CD8-positive, alpha-beta memory T cell (primary cell): ENCODE results near the gene CREG2. TPM values are rescaled to one million over a fixed set of nuclear protein-coding genes. Genes with fewer than 3 reads are reported as not detected.
"Not testable (repeated sequence)": the region's sequence is repeated elsewhere in the genome, so short reads cannot be mapped to it uniquely, and the experiment has no call there.

ENCODE experiments used
- CTCF ChIA-PET: fragments of 350-600 bp; sonication (Branson Sonifier 250); formaldehyde crosslinking; loops from one replicate; lab custom pipeline; 2021; ENCODE audit warnings: antibody characterized with exemption; lab: Charles Lee
- POLR2A ChIA-PET: fragments of 350-600 bp; sonication (Branson Sonifier 250); formaldehyde crosslinking; loops from one replicate; lab custom pipeline; 2021; ENCODE audit warnings: antibody characterized with exemption; lab: Charles Lee
- DNase-seq, 5 donors: peaks; one replicate each; pipeline versions ENCODE4 v3.0.0 to v3.0.0-alpha.2; 2020 to 2022; ENCODE audit warnings: mixed read lengths in 1 of 5
- H3K27ac ChIP-seq: one replicate; pipeline ENCODE4 v1.7.0; 2013; ENCODE audit warnings: low read depth, mild to moderate bottlenecking, low read length, moderate library complexity
- H3K27me3 ChIP-seq: 2 replicates; pipeline ENCODE4 v1.7.0; 2013; ENCODE audit warnings: low read length, mild to moderate bottlenecking; ENCODE audit not compliant: insufficient read depth, poor library complexity, severe bottlenecking
- H3K36me3 ChIP-seq: 2 replicates; pipeline ENCODE4 v1.7.0; 2013; ENCODE audit warnings: mild to moderate bottlenecking, low read length, moderate library complexity; ENCODE audit not compliant: insufficient read depth
- H3K4me1 ChIP-seq: 2 replicates; pipeline ENCODE4 v1.7.0; 2013; ENCODE audit warnings: mild to moderate bottlenecking, low read length, moderate library complexity; ENCODE audit not compliant: insufficient read depth
- H3K4me3 ChIP-seq: 2 replicates; pipeline ENCODE4 v1.7.0; 2013; ENCODE audit warnings: mild to moderate bottlenecking, low read length
- H3K9me3 ChIP-seq: 2 replicates; pipeline ENCODE4 v1.7.0; 2013; ENCODE audit warnings: mild to moderate bottlenecking, low read length
- H3K27ac Mint-ChIP-seq, 8 donors: one replicate each; pipeline ENCODE4 v1.8.0; 2020 to 2021; ENCODE audit warnings: mixed read lengths in 8 of 8, mild to moderate bottlenecking in 6 of 8, inconsistent platforms in 3 of 8, moderate library complexity in 3 of 8
- H3K27me3 Mint-ChIP-seq, 2 donors: one replicate each; pipeline ENCODE4 v1.8.0; 2020 to 2021; ENCODE audit warnings: mixed read lengths in 2 of 2, mild to moderate bottlenecking in 1 of 2, moderate library complexity in 1 of 2
- H3K36me3 Mint-ChIP-seq, 3 donors: one replicate each; pipeline ENCODE4 v1.8.0; 2020 to 2021; ENCODE audit warnings: mixed read lengths in 3 of 3, inconsistent platforms in 1 of 3, mild to moderate bottlenecking in 1 of 3
- H3K4me1 Mint-ChIP-seq, 3 donors: one replicate each; pipeline ENCODE4 v1.8.0; 2020 to 2021; ENCODE audit warnings: mixed read lengths in 3 of 3, inconsistent platforms in 1 of 3, mild to moderate bottlenecking in 1 of 3
- H3K4me3 Mint-ChIP-seq, 7 donors: one replicate each; pipeline ENCODE4 v1.8.0; 2020 to 2021; ENCODE audit warnings: mixed read lengths in 7 of 7, mild to moderate bottlenecking in 6 of 7, moderate library complexity in 4 of 7, inconsistent platforms in 2 of 7
- H3K9me3 Mint-ChIP-seq, 5 donors: one replicate each; pipeline ENCODE4 v1.8.0; 2020 to 2022; ENCODE audit warnings: mixed read lengths in 5 of 5, mild to moderate bottlenecking in 3 of 5, moderate library complexity in 2 of 5, inconsistent platforms in 1 of 5
- polyA plus RNA-seq: library from polyadenylated mRNA; unstranded; fragments of 300-500 nt; fragmentation: Illumina TruSeq; gene quantifications from one replicate; pipeline ENCODE4 v1.2.3, GENCODE V29; 2021
- total RNA-seq, 2 experiments: library from RNA; stranded (reverse); gene quantifications; one replicate each; pipeline ENCODE4 v1.2.3, GENCODE V29; 2021

The CREG2 gene
- total and polyA plus RNA-seq, 3 experiments from 2014 or later = not detected

- Histone ChIP-seq H3K9me3 (no peaks in the 10 kb centered on the region), H3K4me3 (no peak overlapping the region), H3K4me1 (peaks cover 27% of the 10 kb centered on the region), H3K36me3 (no peaks in the 10 kb centered on the region), H3K27me3 (no peaks in the 10 kb centered on the region), H3K27ac (no peak overlapping the region)
- Mint-ChIP-seq H3K4me1 (peaks cover 28 to 37% (median 34%) of the 10 kb centered on the region in 3 donors), H3K9me3 (no peaks in the 10 kb centered on the region), H3K27me3 (peaks cover 0 to 1% of the 10 kb centered on the region in 2 donors), H3K4me3 (no peak overlapping the region), H3K27ac (no peak overlapping the region), H3K36me3 (no peaks in the 10 kb centered on the region)
- POLR2A ChIA-PET = no interaction called here
- CTCF ChIA-PET = interaction anchor here (2.7 to 3.5 kb wide), 2 partner anchors 9 to 17 kb away, joined by 9 to 37 read pairs; no protein-coding TSS in a partner anchor
- DNase-seq = no peak
Observed at GRCh38 chr2:101359410-101359954, 27.8 kb downstream of the CREG2 start.

- H3K4me1 ChIP-seq = peaks cover 24% of the 10 kb centered on the region
- no peak overlapping the region for H3K4me3 Mint-ChIP-seq
- no peak for DNase-seq
- H3K27ac ChIP-seq = no peak overlapping the region
- H3K4me1 Mint-ChIP-seq = peaks cover 22 to 28% (median 27%) of the 10 kb centered on the region in 3 donors
- peak overlapping the region in 1 of 8 donors; percentile 12 for H3K27ac Mint-ChIP-seq
- H3K27me3 ChIP-seq = no peaks in the 10 kb centered on the region
- CTCF ChIA-PET = interaction anchor here (0.7 to 1.1 kb wide), 2 partner anchors 9 to 16 kb away, joined by 3 read pairs; no protein-coding TSS in a partner anchor
- peaks cover 0 to 1% of the 10 kb centered on the region in 2 donors for H3K27me3 Mint-ChIP-seq
- no peaks in the 10 kb centered on the region for H3K9me3 ChIP-seq
- POLR2A ChIA-PET = no interaction called here
- H3K9me3 Mint-ChIP-seq = peaks cover 0 to 2% (median 0%) of the 10 kb centered on the region in 5 donors
- H3K36me3 ChIP-seq = no peaks in the 10 kb centered on the region
- no peak overlapping the region for H3K4me3 ChIP-seq
- no peaks in the 10 kb centered on the region for H3K36me3 Mint-ChIP-seq
Observed at GRCh38 chr2:101357376-101357775, 29.9 kb downstream of the CREG2 start.

DNA sequence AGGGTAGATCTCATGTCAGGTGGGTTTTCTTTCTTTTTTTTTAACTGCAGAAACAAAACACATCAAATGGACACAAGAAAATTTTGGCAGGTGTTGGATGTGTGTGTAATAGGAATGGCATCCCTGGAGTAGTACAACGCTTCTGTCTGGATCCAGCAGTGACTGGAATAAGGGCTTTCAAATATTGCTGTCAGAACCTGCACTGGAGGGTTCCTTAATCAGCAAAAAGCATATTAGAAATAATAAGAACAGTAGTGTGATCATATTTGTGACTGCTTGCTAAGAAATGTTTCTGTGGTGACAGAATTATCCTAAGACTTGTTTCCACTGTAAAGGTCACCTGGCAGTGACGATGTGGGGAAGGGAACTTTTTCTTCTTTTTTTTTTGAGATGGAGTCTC lies 30.8 kb downstream of the CREG2 start:
- Histone ChIP-seq H3K4me1 (peaks cover 15% of the 10 kb centered on the region), H3K27ac (no peak overlapping the region), H3K4me3 (no peak overlapping the region), H3K9me3 (no peaks in the 10 kb centered on the region), H3K27me3 (no peaks in the 10 kb centered on the region), H3K36me3 (no peaks in the 10 kb centered on the region)
- DNase-seq = no peak
- H3K27me3 Mint-ChIP-seq = peaks cover 0 to 1% of the 10 kb centered on the region in 2 donors
- no peak overlapping the region for H3K27ac Mint-ChIP-seq
- POLR2A ChIA-PET = no interaction called here
- H3K9me3 Mint-ChIP-seq = peaks cover 0 to 2% (median 0%) of the 10 kb centered on the region in 5 donors
- CTCF ChIA-PET = interaction anchor here (0.7 to 1.1 kb wide), 2 partner anchors 15 kb away, joined by 3 to 5 read pairs; no protein-coding TSS in a partner anchor
- no peak overlapping the region for H3K4me3 Mint-ChIP-seq
- H3K4me1 Mint-ChIP-seq = peaks cover 13 to 19% (median 19%) of the 10 kb centered on the region in 3 donors
- no peaks in the 10 kb centered on the region for H3K36me3 Mint-ChIP-seq

- peaks cover 0 to 1% of the 10 kb centered on the region in 2 donors for H3K27me3 Mint-ChIP-seq
- ChIA-PET CTCF (interaction anchor here (1.1 kb wide), 1 partner anchor 14 kb away, joined by 5 read pairs; no protein-coding TSS in a partner anchor), POLR2A (no interaction called here)
- H3K27me3 ChIP-seq = no peaks in the 10 kb centered on the region
- no peak overlapping the region for H3K27ac ChIP-seq
- no peak overlapping the region for H3K4me3 Mint-ChIP-seq
- no peaks in the 10 kb centered on the region for H3K36me3 ChIP-seq
- no peaks in the 10 kb centered on the region for H3K36me3 Mint-ChIP-seq
- peaks cover 8 to 15% (median 14%) of the 10 kb centered on the region in 3 donors for H3K4me1 Mint-ChIP-seq
- H3K9me3 Mint-ChIP-seq = peaks cover 0 to 2% (median 0%) of the 10 kb centered on the region in 5 donors
- H3K27ac Mint-ChIP-seq = no peak overlapping the region
- DNase-seq = no peak
- H3K9me3 ChIP-seq = no peaks in the 10 kb centered on the region
- H3K4me1 ChIP-seq = peaks cover 11% of the 10 kb centered on the region
- H3K4me3 ChIP-seq = no peak overlapping the region
Observed at GRCh38 chr2:101356055-101356454, 31.2 kb downstream of the CREG2 start.

- ChIA-PET POLR2A (no interaction called here), CTCF (interaction anchor here (1.1 kb wide), 1 partner anchor 14 kb away, joined by 5 read pairs; no protein-coding TSS in a partner anchor)
- Histone ChIP-seq H3K27me3 (no peaks in the 10 kb centered on the region), H3K27ac (no peak overlapping the region), H3K36me3 (no peaks in the 10 kb centered on the region), H3K4me1 (peaks cover 5% of the 10 kb centered on the region), H3K9me3 (no peaks in the 10 kb centered on the region), H3K4me3 (no peak overlapping the region)
- Mint-ChIP-seq H3K27me3 (peaks cover 0 to 1% of the 10 kb centered on the region in 2 donors), H3K4me3 (no peak overlapping the region), H3K9me3 (peaks cover 0 to 2% (median 0%) of the 10 kb centered on the region in 5 donors), H3K36me3 (no peaks in the 10 kb centered on the region), H3K4me1 (peaks cover 6 to 14% (median 13%) of the 10 kb centered on the region in 3 donors), H3K27ac (no peak overlapping the region)
- no peak for DNase-seq
Observed at GRCh38 chr2:101355401-101356054, 31.8 kb downstream of the CREG2 start.

GRCh38 chr2:101354420-101355311 lies 32.6 kb downstream of the CREG2 start:
- Mint-ChIP-seq H3K4me1 (peaks cover 5 to 14% (median 12%) of the 10 kb centered on the region in 3 donors), H3K4me3 (no peak overlapping the region), H3K9me3 (peaks cover 0 to 2% (median 0%) of the 10 kb centered on the region in 5 donors), H3K27me3 (peaks cover 0 to 1% of the 10 kb centered on the region in 2 donors), H3K36me3 (peaks cover 0 to 2% (median 0%) of the 10 kb centered on the region in 3 donors), H3K27ac (no peak overlapping the region)
- H3K27me3 ChIP-seq = no peaks in the 10 kb centered on the region
- H3K4me1 ChIP-seq = no peaks in the 10 kb centered on the region
- DNase-seq = no peak
- no peaks in the 10 kb centered on the region for H3K36me3 ChIP-seq
- no peak overlapping the region for H3K4me3 ChIP-seq
- H3K27ac ChIP-seq = no peak overlapping the region
- H3K9me3 ChIP-seq = no peaks in the 10 kb centered on the region
- ChIA-PET POLR2A (no interaction called here), CTCF (interaction anchor here (1.0 to 1.2 kb wide), 2 partner anchors 12 to 21 kb away, joined by 4 read pairs; no protein-coding TSS in a partner anchor)

DNA sequence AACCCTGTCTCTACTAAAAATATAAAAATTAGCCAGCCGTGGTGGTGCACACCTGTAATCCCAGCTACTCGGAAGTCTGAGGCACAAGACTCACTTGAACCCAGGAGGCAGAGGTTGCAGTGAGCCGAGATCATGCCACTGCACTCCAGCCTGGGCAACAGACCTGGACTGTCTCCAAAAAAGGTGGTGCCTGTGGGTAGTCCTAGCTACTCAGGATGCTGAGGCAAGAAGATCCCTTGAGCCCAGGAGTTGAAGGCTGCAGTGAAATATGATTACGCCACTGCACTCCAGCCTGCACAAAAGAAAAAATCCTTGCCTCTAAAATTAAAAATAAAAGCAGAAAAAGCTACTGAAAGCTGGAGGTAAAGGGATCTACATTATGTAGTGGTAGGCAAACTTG lies 34.7 kb downstream of the CREG2 start:
- H3K36me3 Mint-ChIP-seq, H3K27me3 ChIP-seq, H3K9me3 Mint-ChIP-seq, H3K9me3 ChIP-seq, DNase-seq, H3K27me3 Mint-ChIP-seq, H3K27ac Mint-ChIP-seq, POLR2A ChIA-PET, H3K4me1 ChIP-seq, H3K4me3 ChIP-seq, H3K27ac ChIP-seq, H3K4me3 Mint-ChIP-seq, H3K36me3 ChIP-seq: not testable (repeated sequence)
- CTCF ChIA-PET = interaction anchor here (1.3 to 5.4 kb wide), 3 partner anchors 9 to 56 kb away, joined by 3 to 37 read pairs (median 9); no protein-coding TSS in a partner anchor
- peaks cover 5 to 13% (median 12%) of the 10 kb centered on the region in 3 donors for H3K4me1 Mint-ChIP-seq
